ENCODE results near the gene SVOP. TPM values are rescaled to one million over a fixed set of nuclear protein-coding genes. Genes with fewer than 3 reads are reported as not detected.

SVOP gene
- total RNA-seq, 4 donors from 2014 or later: 0.07 to 0.13 (median 0.08) TPM; not detected in 1

DNA sequence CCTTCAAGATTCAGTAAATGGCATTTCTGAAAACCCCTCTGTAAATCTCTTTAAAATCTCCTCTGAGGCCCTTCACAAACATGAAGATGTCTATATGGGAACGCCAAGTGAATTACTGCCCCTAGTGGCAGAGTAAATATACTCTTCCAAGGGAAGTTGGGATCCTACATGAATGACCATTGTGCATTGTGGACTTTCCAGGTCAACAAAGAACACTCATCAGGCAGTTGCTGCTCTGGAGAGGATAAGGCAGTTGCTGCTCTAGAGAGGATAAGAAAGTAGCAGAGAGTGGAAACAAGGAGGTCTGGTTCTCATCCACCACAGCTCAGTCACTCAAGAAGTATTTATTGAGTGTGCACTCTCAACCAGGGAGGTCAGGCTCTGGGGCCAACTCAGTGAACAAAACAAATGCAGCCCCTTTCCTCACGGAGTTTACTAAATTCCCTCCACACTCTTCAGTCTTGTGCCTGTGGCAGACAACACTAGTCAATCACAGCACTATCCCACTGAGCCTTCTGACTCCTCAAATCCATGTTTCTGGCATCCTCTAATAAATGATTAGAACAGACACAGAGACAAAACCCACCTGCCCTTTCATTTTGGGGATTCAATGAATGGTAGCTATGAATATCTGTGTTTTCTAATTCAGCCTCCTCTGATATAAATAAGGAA lies 52.9 kb downstream of the SVOP start:
- TF ChIP-seq, protein P1, sequence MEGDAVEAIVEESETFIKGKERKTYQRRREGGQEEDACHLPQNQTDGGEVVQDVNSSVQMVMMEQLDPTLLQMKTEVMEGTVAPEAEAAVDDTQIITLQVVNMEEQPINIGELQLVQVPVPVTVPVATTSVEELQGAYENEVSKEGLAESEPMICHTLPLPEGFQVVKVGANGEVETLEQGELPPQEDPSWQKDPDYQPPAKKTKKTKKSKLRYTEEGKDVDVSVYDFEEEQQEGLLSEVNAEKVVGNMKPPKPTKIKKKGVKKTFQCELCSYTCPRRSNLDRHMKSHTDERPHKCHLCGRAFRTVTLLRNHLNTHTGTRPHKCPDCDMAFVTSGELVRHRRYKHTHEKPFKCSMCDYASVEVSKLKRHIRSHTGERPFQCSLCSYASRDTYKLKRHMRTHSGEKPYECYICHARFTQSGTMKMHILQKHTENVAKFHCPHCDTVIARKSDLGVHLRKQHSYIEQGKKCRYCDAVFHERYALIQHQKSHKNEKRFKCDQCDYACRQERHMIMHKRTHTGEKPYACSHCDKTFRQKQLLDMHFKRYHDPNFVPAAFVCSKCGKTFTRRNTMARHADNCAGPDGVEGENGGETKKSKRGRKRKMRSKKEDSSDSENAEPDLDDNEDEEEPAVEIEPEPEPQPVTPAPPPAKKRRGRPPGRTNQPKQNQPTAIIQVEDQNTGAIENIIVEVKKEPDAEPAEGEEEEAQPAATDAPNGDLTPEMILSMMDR (IDR thresholded peaks at IDR 0.05): no peak
- TF ChIP-seq POLR2A (IDR thresholded peaks at IDR 0.05) (no peak), POLR2AphosphoS5 (IDR thresholded peaks at IDR 0.05) (no peak), EP300 (IDR thresholded peaks at IDR 0.05) (no peak)
- Histone ChIP-seq H3K36me3 (no peaks in the 10 kb centered on the region), H3K9me3 (no peaks in the 10 kb centered on the region), H3K4me1 (no peaks in the 10 kb centered on the region), H3K27ac (no peak overlapping the region), H3K27me3 (peaks cover 39% of the 10 kb centered on the region), H3K4me3 (no peak overlapping the region)
- no peak for ATAC-seq
- WGBS, 2 donors (ENCODE audit: low coverage in 1 of 2): 10 to 44% methylated on average over 1 to 2 of the region's 2 CpGs

DNA sequence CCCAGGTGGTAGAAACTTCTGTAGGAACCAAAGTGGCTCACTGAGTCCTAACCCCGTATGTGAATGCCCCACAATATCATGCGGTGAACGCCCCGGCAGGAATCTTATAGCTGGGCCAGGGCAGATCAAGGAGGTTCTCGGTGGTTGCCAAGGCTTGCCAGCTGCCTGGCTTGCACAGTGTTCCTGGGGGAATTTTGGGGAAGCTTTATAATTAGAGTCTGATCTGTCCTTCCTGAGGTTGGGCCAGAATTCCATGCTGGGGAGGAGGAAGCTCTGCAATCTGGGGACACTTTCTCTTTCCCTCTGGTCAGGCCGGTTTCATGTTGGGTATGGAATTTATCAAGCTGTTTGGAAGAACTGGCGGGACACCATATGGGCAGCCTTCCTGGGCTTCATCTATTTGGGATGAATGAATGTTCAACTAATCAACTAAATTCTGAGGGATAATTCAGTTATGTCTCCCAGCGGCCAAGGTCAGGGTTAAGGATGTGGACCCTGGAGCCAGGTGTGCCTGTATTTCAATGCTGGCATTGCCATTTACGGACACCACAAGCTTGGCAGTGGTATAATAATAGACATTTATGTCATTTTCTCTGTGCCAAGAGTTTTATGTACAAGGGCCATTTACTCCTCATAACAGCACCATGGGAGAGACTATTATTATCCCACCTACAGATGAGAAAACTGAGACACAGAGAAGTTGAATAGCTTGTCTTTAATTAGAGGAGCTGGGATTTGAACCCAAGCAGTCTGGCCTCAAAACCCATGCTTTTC lies 54.3 kb downstream of the SVOP start:
- ATAC-seq: no peak
- Histone ChIP-seq H3K27ac (no peak overlapping the region), H3K4me1 (no peaks in the 10 kb centered on the region), H3K36me3 (no peaks in the 10 kb centered on the region), H3K4me3 (no peak overlapping the region), H3K9me3 (no peaks in the 10 kb centered on the region), H3K27me3 (peaks cover 33% of the 10 kb centered on the region)
- 67 to 94% methylated on average over 3 to 5 of the region's 9 CpGs for WGBS, 2 donors (ENCODE audit: low coverage in 1 of 2)
- TF ChIP-seq POLR2AphosphoS5 (IDR thresholded peaks at IDR 0.05): no peak
- TF ChIP-seq, protein P1 (IDR thresholded peaks at IDR 0.05): no peak
- TF ChIP-seq EP300 (IDR thresholded peaks at IDR 0.05): no peak
- no peak for TF ChIP-seq POLR2A (IDR thresholded peaks at IDR 0.05)

DNA sequence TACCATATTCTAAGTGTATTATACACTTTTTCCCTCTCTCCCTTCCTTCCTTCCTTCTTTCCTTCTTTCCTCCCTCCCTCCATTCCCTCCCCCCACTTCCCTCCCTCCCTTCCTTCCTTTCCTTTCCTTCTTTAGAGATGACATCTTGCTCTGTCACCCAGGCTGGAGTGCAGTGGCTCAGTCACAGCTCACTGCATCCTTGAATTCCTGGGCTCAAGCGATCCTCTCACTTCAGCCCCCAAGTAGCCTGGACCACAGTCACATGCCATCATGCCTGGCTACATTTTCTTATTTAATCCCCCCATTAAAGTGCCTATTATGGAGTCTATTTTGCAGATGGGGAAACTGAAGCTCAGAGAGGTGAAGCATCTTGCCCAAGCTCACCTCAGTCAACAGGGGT lies 55.0 kb downstream of the SVOP start:
- 40% methylated on average over 1 of the region's 1 CpG; no CpG with 5 or more reads in 1 of the 2 donors for WGBS, 2 donors (ENCODE audit: low coverage in 1 of 2)
- H3K4me1 ChIP-seq: no peaks in the 10 kb centered on the region
- ATAC-seq: no peak
- no peaks in the 10 kb centered on the region for H3K9me3 ChIP-seq
- H3K4me3 ChIP-seq: no peak overlapping the region
- no peak for TF ChIP-seq POLR2A (IDR thresholded peaks at IDR 0.05)
- no peak for TF ChIP-seq EP300 (IDR thresholded peaks at IDR 0.05)
- TF ChIP-seq, protein P1 (IDR thresholded peaks at IDR 0.05): no peak
- TF ChIP-seq POLR2AphosphoS5 (IDR thresholded peaks at IDR 0.05): no peak
- H3K27me3 ChIP-seq: peaks cover 34% of the 10 kb centered on the region
- no peaks in the 10 kb centered on the region for H3K36me3 ChIP-seq
- H3K27ac ChIP-seq: no peak overlapping the region

DNA sequence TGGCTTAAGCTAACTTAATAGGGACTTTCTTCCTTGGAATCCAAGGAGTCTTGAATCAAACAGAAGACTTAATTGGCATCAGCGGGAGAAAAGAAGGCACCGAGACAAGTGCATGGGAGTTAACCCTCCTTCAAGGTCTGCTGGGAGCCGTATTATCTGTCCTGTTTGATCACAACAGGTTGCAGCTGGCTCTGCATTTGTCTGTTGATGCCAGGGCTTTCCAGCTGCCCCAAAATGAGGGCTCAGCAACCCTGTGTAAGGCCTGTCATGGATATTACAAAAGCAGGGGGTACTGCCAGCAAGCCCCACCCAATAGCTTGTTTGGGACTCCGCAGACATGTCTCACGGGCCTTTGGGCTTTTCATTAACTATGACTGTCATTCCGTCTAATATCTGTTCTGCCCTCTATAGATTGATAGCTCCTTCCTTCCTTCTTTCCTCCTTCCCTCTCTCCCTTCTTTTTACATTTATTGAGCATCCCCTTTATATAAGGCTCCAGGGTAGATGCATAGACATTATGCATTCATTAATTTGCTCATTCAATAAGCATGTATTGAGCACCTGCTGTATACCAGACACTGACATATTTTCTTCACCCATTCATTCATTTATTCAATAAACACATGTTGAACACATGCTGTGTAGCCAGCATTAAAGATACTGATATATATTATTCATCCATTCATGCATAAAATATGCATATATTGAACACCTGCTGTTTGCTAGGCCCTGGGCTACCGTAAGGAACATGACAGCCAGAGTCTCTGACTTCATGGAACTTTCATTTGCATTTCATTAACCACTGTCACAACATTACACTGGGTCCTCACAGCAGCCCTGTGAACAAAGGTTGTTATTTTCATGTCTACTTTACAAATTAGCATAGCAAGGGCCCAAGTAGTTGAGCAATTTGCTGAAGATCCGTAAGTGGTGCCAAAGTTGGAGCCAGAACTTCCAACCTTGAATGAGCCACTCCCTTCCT lies 56.2 kb downstream of the SVOP start:
- Histone ChIP-seq H3K9me3 (no peaks in the 10 kb centered on the region), H3K27me3 (peaks cover 34% of the 10 kb centered on the region)
- WGBS, 2 donors (ENCODE audit: low coverage in 1 of 2): 60 to 90% methylated on average over 2 to 7 of the region's 8 CpGs

More for the DNA sequence above, 56.2 kb downstream of the SVOP start:
- no peaks in the 10 kb centered on the region for H3K4me1 ChIP-seq
- H3K36me3 ChIP-seq: no peaks in the 10 kb centered on the region
- ATAC-seq: no peak
- no peak overlapping the region for H3K27ac ChIP-seq
- TF ChIP-seq EP300 (IDR thresholded peaks at IDR 0.05) (no peak), POLR2AphosphoS5 (IDR thresholded peaks at IDR 0.05) (no peak), POLR2A (IDR thresholded peaks at IDR 0.05) (no peak)
- TF ChIP-seq, protein P1 (IDR thresholded peaks at IDR 0.05): no peak
- no peak overlapping the region for H3K4me3 ChIP-seq
